Right lung (tissue), 5 donors: ENCODE results near the gene DENND1A. TPM values are rescaled to one million over a fixed set of nuclear protein-coding genes. Genes with fewer than 3 reads are reported as not detected.

Source experiments
- DNase-seq, 2 donors: peaks; one replicate each; pipeline ENCODE4 v3.0.0-alpha.2; 2013
- polyA plus RNA-seq, 5 donors: library from polyadenylated mRNA; unstranded; fragments of 120-200 nt; gene quantifications; one replicate each; pipeline versions ENCODE4 v1.2.1 to v1.2.3, GENCODE V29; 2013; ENCODE audit warnings: inconsistent platforms in 1 of 5, low replicate concordance in 1 of 5; ENCODE audit not compliant: insufficient read length in 5 of 5, insufficient read depth in 1 of 5

Gene DENND1A
- polyA plus RNA-seq, 5 donors = 7.2 to 9.6 (median 8.9) TPM

GRCh38 chr9:123534336-123534735 lies 395.6 kb downstream of the DENND1A start:
- DNase-seq = no peak

- DNase-seq = no peak
These were observed 399.7 kb downstream of the DENND1A start for GRCh38 chr9:123530244-123530643.

GRCh38 chr9:123528501-123528900 lies 401.4 kb downstream of the DENND1A start:
- no peak for DNase-seq

- DNase-seq = no peak
These were observed 401.9 kb downstream of the DENND1A start for GRCh38 chr9:123527981-123528380.

GRCh38 chr9:123525957-123526356 lies 404.0 kb downstream of the DENND1A start:
- no peak for DNase-seq

- DNase-seq = no peak
These were observed 404.5 kb downstream of the DENND1A start for GRCh38 chr9:123525424-123525823.

GRCh38 chr9:123524866-123525265 lies 405.1 kb downstream of the DENND1A start:
- DNase-seq = no peak

GRCh38 chr9:123523845-123524244 lies 406.1 kb downstream of the DENND1A start:
- no peak for DNase-seq

GRCh38 chr9:123523001-123523400 lies 406.9 kb downstream of the DENND1A start:
- DNase-seq = no peak

- DNase-seq = no peak
These were observed 407.7 kb downstream of the DENND1A start for GRCh38 chr9:123522251-123522650.

- no peak for DNase-seq
These were observed 411.6 kb downstream of the DENND1A start for GRCh38 chr9:123518338-123518737.

- no peak for DNase-seq
These were observed 412.4 kb downstream of the DENND1A start for GRCh38 chr9:123517512-123517911.

GRCh38 chr9:123514766-123515165 lies 415.2 kb downstream of the DENND1A start:
- DNase-seq = no peak

GRCh38 chr9:123513554-123513953 lies 416.4 kb downstream of the DENND1A start:
- DNase-seq = no peak

GRCh38 chr9:123511326-123512277 lies 418.3 kb downstream of the DENND1A start:
- no peak for DNase-seq

- no peak for DNase-seq
These were observed 420.3 kb downstream of the DENND1A start for GRCh38 chr9:123509646-123510045.

- DNase-seq = peak; percentile 31 to 40
These were observed 421.9 kb downstream of the DENND1A start for GRCh38 chr9:123508048-123508447.

GRCh38 chr9:123505496-123505895 lies 424.4 kb downstream of the DENND1A start:
- peak; percentile 21 to 43 for DNase-seq

- no peak for DNase-seq
These were observed 429.6 kb downstream of the DENND1A start for GRCh38 chr9:123500336-123500735.

GRCh38 chr9:123497830-123498229 lies 432.1 kb downstream of the DENND1A start:
- no peak for DNase-seq

GRCh38 chr9:123495731-123496130 lies 434.2 kb downstream of the DENND1A start:
- no peak for DNase-seq

GRCh38 chr9:123493627-123494026 lies 436.3 kb downstream of the DENND1A start:
- no peak for DNase-seq

GRCh38 chr9:123490688-123491087 lies 439.2 kb downstream of the DENND1A start:
- DNase-seq = no peak
